Neural progenitor cell (in vitro differentiated cells): Measurements from ENCODE around the gene FAM120A. TPM values are rescaled to one million over a fixed set of nuclear protein-coding genes. Genes with fewer than 3 reads are reported as not detected.
A peak's percentile ranks its signal among the peaks of the same experiment; 100 is the strongest.

Source experiments
- DNase-seq: peaks from one replicate; pipeline ENCODE4 v3.0.0-alpha.2; 2016; ENCODE audit warnings: low spot score
- H2AFZ ChIP-seq: fragments of 200-600 bp; sonication (generic); replicated peaks from 2 replicates; pipeline ENCODE4 v1.6.1; 2016; ENCODE audit warnings: antibody characterized with exemption
- H3F3A ChIP-seq: fragments of 200-600 bp; sonication (generic); 2 replicates; pipeline ENCODE4 v1.6.1; 2016; ENCODE audit warnings: antibody characterized with exemption, low read depth
- H3K27ac ChIP-seq: fragments of 200-600 bp; sonication (generic); 2 replicates; pipeline ENCODE4 v1.5.1; 2016; ENCODE audit warnings: mild to moderate bottlenecking
- H3K27me3 ChIP-seq: fragments of 200-600 bp; sonication (generic); 2 replicates; pipeline ENCODE4 v1.6.1; 2016; ENCODE audit warnings: mild to moderate bottlenecking, moderate library complexity
- H3K36me3 ChIP-seq: fragments of 200-600 bp; sonication (generic); 2 replicates; pipeline ENCODE4 v1.5.1; 2016
- H3K4me1 ChIP-seq: fragments of 200-600 bp; sonication (generic); 2 replicates; pipeline ENCODE4 v1.6.1; 2016; ENCODE audit warnings: mixed run types
- H3K4me2 ChIP-seq: fragments of 200-600 bp; sonication (generic); 2 replicates; pipeline ENCODE4 v1.6.1; 2016
- H3K4me3 ChIP-seq: fragments of 200-600 bp; sonication (generic); 2 replicates; pipeline ENCODE4 v1.5.1; 2016
- H3K79me2 ChIP-seq: fragments of 200-600 bp; sonication (generic); 2 replicates; pipeline ENCODE4 v1.6.1; 2016; ENCODE audit warnings: low read depth
- H3K9ac ChIP-seq: fragments of 200-600 bp; sonication (generic); 2 replicates; pipeline ENCODE4 v1.6.1; 2016
- H3K9me3 ChIP-seq: fragments of 200-600 bp; sonication (generic); 2 replicates; pipeline ENCODE4 v1.5.1; 2016; ENCODE audit warnings: low read depth
- H4K20me1 ChIP-seq: fragments of 200-600 bp; sonication (generic); 2 replicates; pipeline ENCODE4 v1.6.1; 2016; ENCODE audit warnings: low read depth
- H3K27ac Mint-ChIP-seq: 3 replicates; pipeline ENCODE4 v1.8.0; 2021; ENCODE audit warnings: mixed read lengths
- H3K27me3 Mint-ChIP-seq: 2 replicates; pipeline ENCODE4 v1.8.0; 2022; ENCODE audit warnings: low read depth, mild to moderate bottlenecking, inconsistent platforms, moderate library complexity, mixed read lengths; ENCODE audit not compliant: insufficient read depth
- H3K36me3 Mint-ChIP-seq: 3 replicates; pipeline ENCODE4 v1.8.0; 2021; ENCODE audit warnings: mixed read lengths
- H3K4me1 Mint-ChIP-seq: 3 replicates; pipeline ENCODE4 v1.8.0; 2021; ENCODE audit warnings: mixed read lengths
- H3K4me3 Mint-ChIP-seq: 3 replicates; pipeline ENCODE4 v1.8.0; 2021; ENCODE audit warnings: mild to moderate bottlenecking, moderate library complexity, mixed read lengths
- H3K9me3 Mint-ChIP-seq: 3 replicates; pipeline ENCODE4 v1.8.0; 2020; ENCODE audit warnings: mixed read lengths
- CTCF ChIP-seq: fragments of 200-600 bp; sonication (generic); IDR thresholded peaks from 2 replicates; pipeline ENCODE4 v1.5.1; 2017; ENCODE audit warnings: antibody characterized with exemption, mild to moderate bottlenecking
- EZH2 ChIP-seq: fragments of 200-600 bp; sonication (generic); IDR thresholded peaks from 2 replicates; pipeline ENCODE4 v1.6.1; 2017; ENCODE audit warnings: antibody characterized with exemption, mild to moderate bottlenecking, moderate library complexity
- EZH2phosphoT487 ChIP-seq: fragments of 200-600 bp; sonication (generic); IDR thresholded peaks from 2 replicates; pipeline ENCODE4 v1.6.1; 2017; ENCODE audit warnings: antibody characterized with exemption
- total RNA-seq: library from RNA; depleted of rRNA; stranded (reverse); fragments of >200 nt; gene quantifications from 2 replicates; pipeline ENCODE4 v1.2.3, GENCODE V29; 2015; ENCODE audit warnings: low replicate concordance

Gene FAM120A
- total RNA-seq, 1 donor from 2014 or later: 17.2 TPM

DNA sequence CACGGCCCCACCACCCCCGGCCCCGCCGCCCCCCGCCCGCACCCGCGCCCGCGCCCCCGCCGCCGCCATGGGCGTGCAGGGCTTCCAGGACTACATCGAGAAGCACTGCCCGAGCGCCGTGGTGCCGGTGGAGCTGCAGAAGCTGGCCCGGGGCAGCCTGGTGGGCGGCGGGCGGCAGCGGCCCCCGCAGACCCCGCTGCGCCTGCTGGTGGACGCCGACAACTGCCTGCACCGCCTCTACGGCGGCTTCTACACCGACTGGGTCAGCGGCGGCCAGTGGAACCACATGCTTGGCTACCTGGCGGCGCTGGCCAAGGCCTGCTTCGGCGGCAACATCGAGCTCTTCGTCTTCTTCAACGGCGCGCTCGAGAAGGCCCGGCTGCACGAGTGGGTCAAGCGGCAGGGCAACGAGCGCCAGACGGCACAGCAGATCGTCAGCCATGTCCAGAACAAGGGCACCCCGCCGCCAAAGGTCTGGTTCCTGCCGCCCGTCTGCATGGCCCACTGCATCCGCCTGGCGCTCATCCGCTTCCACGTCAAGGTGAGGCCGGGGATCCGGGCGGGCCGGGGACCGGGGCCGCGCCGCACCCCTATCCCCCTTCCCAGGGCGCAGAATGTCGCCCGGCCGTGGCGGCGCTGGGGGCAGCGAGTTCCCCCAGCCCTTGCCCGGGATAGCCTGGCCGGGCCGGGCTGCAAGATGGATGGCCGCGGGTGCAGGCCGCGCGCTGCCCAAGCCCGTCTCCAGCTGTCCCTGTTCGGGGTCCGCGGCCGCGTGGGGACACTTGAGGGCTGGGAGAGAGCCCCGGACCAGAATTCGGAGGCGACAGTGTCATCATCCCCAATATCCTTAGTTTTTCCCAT, 594 bp downstream of the FAM120A start:
- peak overlapping the region; percentile 34 for H2AFZ ChIP-seq

DNA sequence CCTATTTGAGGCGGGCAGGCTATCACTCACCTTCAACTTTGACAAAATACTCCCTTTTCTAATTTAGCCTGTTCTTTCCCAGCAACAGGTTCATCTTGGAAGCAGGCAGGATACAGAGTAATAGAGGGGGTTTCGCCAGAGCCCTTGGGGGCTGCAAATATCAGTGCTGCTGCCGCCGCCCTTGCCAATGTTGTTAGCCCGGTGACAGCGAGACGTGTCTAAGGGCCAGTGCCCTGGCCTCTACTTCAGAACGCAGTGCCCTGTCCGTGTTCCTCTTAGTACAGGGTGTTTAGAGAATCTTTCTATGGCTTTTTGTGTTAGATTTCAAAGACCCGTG, 1.2 kb downstream of the FAM120A start:
- Histone ChIP-seq H3K9me3 (no peaks in the 10 kb centered on the region), H3K9ac (peak overlapping the region; percentile 67), H3K4me1 (peaks cover 11% of the 10 kb centered on the region), H3K36me3 (peaks cover 10% of the 10 kb centered on the region), H3K79me2 (peaks cover 80% of the 10 kb centered on the region), H3K4me3 (peak overlapping the region; percentile 79), H3F3A (peaks cover 19% of the 10 kb centered on the region), H3K4me2 (peak overlapping the region; percentile 90), H3K27ac (no peak overlapping the region), H2AFZ (no peak overlapping the region), H4K20me1 (peaks cover 17% of the 10 kb centered on the region), H3K27me3 (no peaks in the 10 kb centered on the region)
- Mint-ChIP-seq H3K9me3 (no peaks in the 10 kb centered on the region), H3K27ac (peak overlapping the region; percentile 85), H3K4me3 (peak overlapping the region; percentile 96), H3K36me3 (peaks cover 13% of the 10 kb centered on the region), H3K27me3 (peaks cover 2% of the 10 kb centered on the region), H3K4me1 (peaks cover 23% of the 10 kb centered on the region)
- DNase-seq: peak; percentile 44
- TF ChIP-seq CTCF (no peak), EZH2 (no peak), EZH2phosphoT487 (no peak)

More for the DNA sequence above, 594 bp downstream of the FAM120A start:
- Histone ChIP-seq H3K36me3 (peaks cover 15% of the 10 kb centered on the region), H3K4me1 (peaks cover 11% of the 10 kb centered on the region), H3K4me2 (peak overlapping the region; percentile 90), H3K27me3 (no peaks in the 10 kb centered on the region), H3K4me3 (peak overlapping the region; percentile 79), H3K79me2 (peaks cover 74% of the 10 kb centered on the region), H3K27ac (peak overlapping the region; percentile 8), H3K9me3 (no peaks in the 10 kb centered on the region), H4K20me1 (peaks cover 17% of the 10 kb centered on the region), H3K9ac (peak overlapping the region; percentile 67), H3F3A (peaks cover 19% of the 10 kb centered on the region)
- H3K36me3 Mint-ChIP-seq: peaks cover 17% of the 10 kb centered on the region
- peak overlapping the region; percentile 93 for H3K27ac Mint-ChIP-seq
- no peaks in the 10 kb centered on the region for H3K9me3 Mint-ChIP-seq
- peaks cover 2% of the 10 kb centered on the region for H3K27me3 Mint-ChIP-seq
- DNase-seq: peak; percentile 81
- TF ChIP-seq CTCF (peak; percentile 31), EZH2 (no peak)
- H3K4me3 Mint-ChIP-seq: peak overlapping the region; percentile 96
- peaks cover 23% of the 10 kb centered on the region for H3K4me1 Mint-ChIP-seq

GRCh38 chr9:93453047-93453914, 1.8 kb downstream of the FAM120A start, which contains the start of gene FAM120AOS:
TSS of gene FAM120AOS (minus strand) at chr9:93453581. CDS start at chr9:93452709, 872 bp downstream.
- peaks cover 10% of the 10 kb centered on the region for H3K36me3 ChIP-seq
- H3K9ac ChIP-seq: peak within 1 kb of the TSS; percentile 67
- H3K9me3 ChIP-seq: no peaks in the 10 kb centered on the region
- no peak for TF ChIP-seq EZH2phosphoT487
- no peak within 1 kb of the TSS for H3K27ac ChIP-seq
- H4K20me1 ChIP-seq: peaks cover 17% of the 10 kb centered on the region
- Mint-ChIP-seq H3K4me3 (peak within 1 kb of the TSS; percentile 96), H3K4me1 (peaks cover 23% of the 10 kb centered on the region), H3K9me3 (no peaks in the 10 kb centered on the region), H3K36me3 (peaks cover 13% of the 10 kb centered on the region), H3K27me3 (peaks cover 2% of the 10 kb centered on the region), H3K27ac (peak within 1 kb of the TSS; percentile 85)
- peak within 1 kb of the TSS; percentile 90 for H3K4me2 ChIP-seq
- peak within 1 kb of the TSS; percentile 42 for H2AFZ ChIP-seq
- DNase-seq: peak; percentile 91
- peak within 1 kb of the TSS; percentile 79 for H3K4me3 ChIP-seq
- H3K27me3 ChIP-seq: no peaks in the 10 kb centered on the region
- peaks cover 19% of the 10 kb centered on the region for H3F3A ChIP-seq
- H3K79me2 ChIP-seq: peaks cover 86% of the 10 kb centered on the region
- H3K4me1 ChIP-seq: peaks cover 11% of the 10 kb centered on the region
